PC-3 (cell line): ENCODE measurements around the gene HMGA1. TPM values are rescaled to one million over a fixed set of nuclear protein-coding genes. Genes with fewer than 3 reads are reported as not detected.

Experiments used
- ATAC-seq: fragments of 200-7000 bp; cut with Tn5 transposase; 2 replicates; pipeline ENCODE4 v1.9.1; 2020; ENCODE audit warnings: mild to moderate bottlenecking, moderate library complexity
- BruUV-seq: library from RNA; stranded (reverse); fragments of 400-500 nt; replicated peaks from 2 replicates; lab custom pipeline; 2021; lab: Mats Ljungman, UMichigan
- CTCF ChIA-PET: fragments of 300-600 bp; sonication (Branson Sonifier 250); formaldehyde crosslinking; loops from one replicate; lab custom pipeline; 2022; ENCODE audit warnings: antibody characterized with exemption; lab: Charles Lee
- POLR2A ChIA-PET: fragments of 300-600 bp; sonication (Branson Sonifier 250); formaldehyde crosslinking; loops from one replicate; lab custom pipeline; 2022; ENCODE audit warnings: antibody characterized with exemption; ENCODE audit not compliant: unreplicated experiment; lab: Charles Lee
- DNase-seq: peaks from one replicate; pipeline ENCODE4 v3.0.0-alpha.2; 2015
- H2AFZ ChIP-seq: fragments of 300-600 bp; sonication (generic); 2 replicates; pipeline ENCODE4 v1.6.0; 2016; ENCODE audit warnings: antibody characterized with exemption, low read length
- H3F3A ChIP-seq: fragments of 300-600 bp; sonication (generic); one replicate; pipeline ENCODE4 v1.6.0; 2017; ENCODE audit warnings: antibody characterized with exemption, low read length, control low read depth, mild to moderate bottlenecking; ENCODE audit not compliant: unreplicated experiment
- H3K27ac ChIP-seq: fragments of 300-600 bp; sonication (generic); 2 replicates; pipeline ENCODE4 v1.5.1; 2016; ENCODE audit warnings: mild to moderate bottlenecking, low read length
- H3K27me3 ChIP-seq: fragments of 300-600 bp; sonication (generic); 2 replicates; pipeline ENCODE4 v1.6.1; 2016; ENCODE audit warnings: low read length, mixed read lengths
- H3K36me3 ChIP-seq: fragments of 300-600 bp; sonication (generic); 2 replicates; pipeline ENCODE4 v1.6.1; 2016; ENCODE audit warnings: low read depth, mixed run types, low read length, mixed read lengths
- H3K4me1 ChIP-seq: fragments of 300-600 bp; sonication (generic); 2 replicates; pipeline ENCODE4 v1.5.1; 2016; ENCODE audit warnings: low read length; ENCODE audit not compliant: insufficient read depth
- H3K4me2 ChIP-seq: fragments of 300-600 bp; sonication (generic); 2 replicates; pipeline ENCODE4 v1.6.0; 2016; ENCODE audit warnings: low read length
- H3K4me3 ChIP-seq: fragments of 300-600 bp; sonication (generic); 2 replicates; pipeline ENCODE4 v1.5.1; 2016; ENCODE audit warnings: mild to moderate bottlenecking, low read length, mixed read lengths
- H3K79me2 ChIP-seq: fragments of 300-600 bp; sonication (generic); 2 replicates; pipeline ENCODE4 v1.6.1; 2017; ENCODE audit warnings: low read length, mixed read lengths
- H3K9ac ChIP-seq: fragments of 300-600 bp; sonication (generic); 2 replicates; pipeline ENCODE4 v1.6.0; 2016; ENCODE audit warnings: mild to moderate bottlenecking, low read length
- H3K9me2 ChIP-seq: fragments of 300-600 bp; sonication (generic); replicated peaks from 2 replicates; pipeline ENCODE4 v1.6.1; 2016; ENCODE audit warnings: mixed run types, low read length, mixed read lengths
- H3K9me3 ChIP-seq: fragments of 300-600 bp; sonication (generic); 2 replicates; pipeline ENCODE4 v1.6.1; 2016; ENCODE audit warnings: low read length, mixed read lengths
- H4K20me1 ChIP-seq: fragments of 300-600 bp; sonication (generic); 2 replicates; pipeline ENCODE4 v1.6.1; 2016; ENCODE audit warnings: low read length, mixed read lengths
- EZH2 ChIP-seq: fragments of 300-600 bp; sonication (generic); IDR thresholded peaks from one replicate; pipeline ENCODE4 v1.6.1; 2017; ENCODE audit warnings: antibody characterized with exemption, mild to moderate bottlenecking, low read length; ENCODE audit not compliant: unreplicated experiment
- EZH2phosphoT487 ChIP-seq: fragments of 300-600 bp; sonication (generic); IDR thresholded peaks from 2 replicates; pipeline ENCODE4 v1.6.1; 2018; ENCODE audit warnings: mild to moderate bottlenecking, antibody characterized with exemption, low read length, borderline replicate concordance
- intact Hi-C: fragments of 100-400 bp; cut with micrococcal nuclease; formaldehyde crosslinking; loops from 2 replicates; pipeline ENCODE4 v1.9.0; 2023
- total RNA-seq: library from RNA; depleted of rRNA; stranded (reverse); fragments of >200 nt; gene quantifications from 2 replicates; pipeline ENCODE4 v1.2.3, GENCODE V29; 2014
- TF ChIP-seq, protein P1 (sequence below): fragments of 300-600 bp; sonication (generic); conservative IDR thresholded peaks from 2 replicates; pipeline ENCODE4 v1.5.1; 2017; ENCODE audit warnings: antibody characterized with exemption, low read depth, mild to moderate bottlenecking, low read length

The HMGA1 gene
- total RNA-seq, 1 experiment from 2014 or later, result 1,115 TPM

DNA sequence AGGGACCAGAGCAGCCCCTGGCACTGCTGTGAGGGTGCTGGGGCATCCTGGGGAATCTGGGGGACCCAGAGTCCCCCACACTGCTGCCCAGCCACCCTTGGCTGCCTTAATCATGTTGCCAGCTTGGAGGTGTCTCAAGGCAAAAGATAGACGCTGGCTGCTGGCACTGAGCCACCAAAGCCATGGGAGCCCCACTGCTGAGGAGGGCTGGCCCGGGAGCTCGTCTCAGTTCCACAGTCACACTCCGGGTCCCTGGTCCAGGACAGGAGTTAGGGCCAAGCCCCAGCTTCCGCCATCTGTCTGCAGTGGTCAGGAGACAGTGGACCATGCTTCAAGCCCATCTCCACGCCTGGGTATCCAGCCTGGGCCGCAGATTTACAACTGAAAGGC is 41.0 kb upstream of the HMGA1 start:
- peaks cover 9% of the 10 kb centered on the region for H3K4me1 ChIP-seq
- no peaks in the 10 kb centered on the region for H4K20me1 ChIP-seq
- DNase-seq, result no peak
- intact Hi-C loops, result loop anchor here (1.0 kb wide), 2 partner anchors 49 to 220 kb away; no protein-coding TSS in a partner anchor
- no peak overlapping the region for H3K27ac ChIP-seq
- peak overlapping the region; percentile 97 for H3K4me2 ChIP-seq
- ChIA-PET POLR2A (interaction anchor here (0.6 to 0.8 kb wide), 2 partner anchors 41 to 48 kb away, joined by 3 to 4 read pairs; partner anchors contain the start of gene HMGA1), CTCF (interaction anchor here (0.6 to 1.3 kb wide), 11 partner anchors 22 to 385 kb away, joined by 3 to 12 read pairs (median 3); no protein-coding TSS in a partner anchor)
- no peak for TF ChIP-seq EZH2phosphoT487
- TF ChIP-seq, protein P1, sequence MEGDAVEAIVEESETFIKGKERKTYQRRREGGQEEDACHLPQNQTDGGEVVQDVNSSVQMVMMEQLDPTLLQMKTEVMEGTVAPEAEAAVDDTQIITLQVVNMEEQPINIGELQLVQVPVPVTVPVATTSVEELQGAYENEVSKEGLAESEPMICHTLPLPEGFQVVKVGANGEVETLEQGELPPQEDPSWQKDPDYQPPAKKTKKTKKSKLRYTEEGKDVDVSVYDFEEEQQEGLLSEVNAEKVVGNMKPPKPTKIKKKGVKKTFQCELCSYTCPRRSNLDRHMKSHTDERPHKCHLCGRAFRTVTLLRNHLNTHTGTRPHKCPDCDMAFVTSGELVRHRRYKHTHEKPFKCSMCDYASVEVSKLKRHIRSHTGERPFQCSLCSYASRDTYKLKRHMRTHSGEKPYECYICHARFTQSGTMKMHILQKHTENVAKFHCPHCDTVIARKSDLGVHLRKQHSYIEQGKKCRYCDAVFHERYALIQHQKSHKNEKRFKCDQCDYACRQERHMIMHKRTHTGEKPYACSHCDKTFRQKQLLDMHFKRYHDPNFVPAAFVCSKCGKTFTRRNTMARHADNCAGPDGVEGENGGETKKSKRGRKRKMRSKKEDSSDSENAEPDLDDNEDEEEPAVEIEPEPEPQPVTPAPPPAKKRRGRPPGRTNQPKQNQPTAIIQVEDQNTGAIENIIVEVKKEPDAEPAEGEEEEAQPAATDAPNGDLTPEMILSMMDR, result no peak
- TF ChIP-seq EZH2, result no peak
- peak overlapping the region; percentile 71 for H3K4me3 ChIP-seq
- H3K9me3 ChIP-seq, result no peaks in the 10 kb centered on the region
- H3F3A ChIP-seq, result no peaks in the 10 kb centered on the region
- no peaks in the 10 kb centered on the region for H3K79me2 ChIP-seq
- no peaks in the 10 kb centered on the region for H3K27me3 ChIP-seq
- no peak overlapping the region for H3K9ac ChIP-seq
- H3K9me2 ChIP-seq, result no peaks in the 10 kb centered on the region
- peak overlapping the region; percentile 98 for H2AFZ ChIP-seq
- no peak for ATAC-seq
- no peaks in the 10 kb centered on the region for H3K36me3 ChIP-seq
- BruUV-seq, result no TSS peak

DNA sequence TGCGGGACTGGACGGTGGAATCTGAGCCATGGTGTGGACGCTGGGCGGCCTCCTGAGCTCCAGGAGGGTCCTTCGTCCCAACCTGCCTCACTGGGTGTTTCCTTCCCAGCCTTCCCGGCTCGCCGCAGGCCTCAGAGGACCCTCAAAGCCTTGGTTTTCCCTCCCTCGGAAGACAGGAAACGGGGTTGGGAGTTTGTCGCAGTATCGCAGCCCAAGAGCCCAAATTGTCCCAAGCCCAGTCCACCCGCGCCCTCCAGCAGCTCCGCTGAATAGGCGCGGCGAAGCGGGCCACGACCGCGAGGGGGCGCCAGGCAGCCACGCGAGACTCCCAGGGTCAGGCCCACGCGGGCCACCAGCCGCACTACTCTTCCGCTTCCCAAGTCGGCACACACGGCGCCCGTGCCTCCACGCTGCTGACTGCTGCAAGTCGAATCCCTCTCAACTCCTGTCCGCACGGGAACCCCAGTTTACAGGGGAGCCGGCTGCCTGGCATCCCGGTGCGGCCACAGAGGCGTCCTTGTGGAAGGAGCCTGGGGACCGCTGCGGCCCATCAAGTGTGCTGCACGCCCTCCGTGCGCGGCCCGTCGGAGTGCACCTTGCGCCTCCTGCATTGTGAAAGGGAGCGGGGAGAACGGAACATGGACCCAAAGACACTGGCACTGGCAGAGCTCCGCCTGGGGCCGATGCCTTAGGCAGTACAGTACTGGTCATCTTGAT is 40.4 kb upstream of the HMGA1 start:
- DNase-seq, result peak; percentile 80

More for the DNA sequence above, 40.4 kb upstream of the HMGA1 start:
- Histone ChIP-seq H3F3A (no peaks in the 10 kb centered on the region), H3K79me2 (no peaks in the 10 kb centered on the region), H3K9me3 (no peaks in the 10 kb centered on the region), H3K4me3 (peak overlapping the region; percentile 71), H3K9me2 (no peaks in the 10 kb centered on the region), H2AFZ (peak overlapping the region; percentile 98), H3K9ac (peak overlapping the region; percentile 50), H3K36me3 (no peaks in the 10 kb centered on the region), H3K4me1 (peaks cover 9% of the 10 kb centered on the region), H3K27me3 (no peaks in the 10 kb centered on the region), H3K4me2 (peak overlapping the region; percentile 97), H4K20me1 (no peaks in the 10 kb centered on the region), H3K27ac (no peak overlapping the region)
- ChIA-PET CTCF (interaction anchor here (0.6 to 1.3 kb wide), 12 partner anchors 11 to 385 kb away, joined by 3 to 12 read pairs (median 4); no protein-coding TSS in a partner anchor), POLR2A (interaction anchor here (0.6 to 0.8 kb wide), 2 partner anchors 41 to 47 kb away, joined by 3 to 4 read pairs; partner anchors contain the start of gene HMGA1)
- intact Hi-C loops, result loop anchor here (1.0 kb wide), 2 partner anchors 48 to 219 kb away; no protein-coding TSS in a partner anchor
- no TSS peak for BruUV-seq
- TF ChIP-seq EZH2, result no peak
- TF ChIP-seq, protein P1, result peak; percentile 97
- ATAC-seq, result peak; percentile 95
